Inferior parietal cortex (tissue), 1 donor: ENCODE results near the gene FRMD4A.

Source experiments
- DNase-seq: peaks from one replicate; pipeline ENCODE4 v3.0.0-alpha.2; 2016; ENCODE audit errors: extremely low spot score

Gene FRMD4A

GRCh38 chr10:14294347-14295059 lies 36.2 kb downstream of the FRMD4A start:
- DNase-seq, result no peak

GRCh38 chr10:14293526-14293925 lies 37.2 kb downstream of the FRMD4A start:
- DNase-seq, result no peak

- DNase-seq, result no peak
Measured at GRCh38 chr10:14291296-14291695, 39.4 kb downstream of the FRMD4A start.

GRCh38 chr10:14285941-14286560 lies 44.7 kb downstream of the FRMD4A start:
- no peak for DNase-seq

- DNase-seq, result no peak
Measured at GRCh38 chr10:14282276-14282675, 48.4 kb downstream of the FRMD4A start.

- no peak for DNase-seq
Measured at GRCh38 chr10:14278533-14278932, 52.2 kb downstream of the FRMD4A start.

GRCh38 chr10:14276210-14276609 lies 54.5 kb downstream of the FRMD4A start:
- peak; percentile 35 for DNase-seq

GRCh38 chr10:14271621-14272020 lies 59.1 kb downstream of the FRMD4A start:
- DNase-seq, result no peak

- no peak for DNase-seq
Measured at GRCh38 chr10:14270370-14270769, 60.4 kb downstream of the FRMD4A start.

- no peak for DNase-seq
Measured at GRCh38 chr10:14265709-14266108, 65.0 kb downstream of the FRMD4A start.

- no peak for DNase-seq
Measured at GRCh38 chr10:14262836-14263425, 67.8 kb downstream of the FRMD4A start.

GRCh38 chr10:14261336-14261735 lies 69.4 kb downstream of the FRMD4A start:
- DNase-seq, result no peak

GRCh38 chr10:14259696-14260566 lies 70.8 kb downstream of the FRMD4A start:
- no peak for DNase-seq

- no peak for DNase-seq
Measured at GRCh38 chr10:14254368-14254767, 76.4 kb downstream of the FRMD4A start.

- DNase-seq, result no peak
Measured at GRCh38 chr10:14253711-14254110, 77.0 kb downstream of the FRMD4A start.

GRCh38 chr10:14253079-14253478 lies 77.6 kb downstream of the FRMD4A start:
- DNase-seq, result no peak

- DNase-seq, result no peak
Measured at GRCh38 chr10:14250496-14251076, 80.1 kb downstream of the FRMD4A start.

GRCh38 chr10:14247377-14248116 lies 83.2 kb downstream of the FRMD4A start:
- DNase-seq, result no peak

GRCh38 chr10:14244801-14245211 lies 85.9 kb downstream of the FRMD4A start:
- no peak for DNase-seq

- no peak for DNase-seq
Measured at GRCh38 chr10:14244147-14244546, 86.6 kb downstream of the FRMD4A start.

- DNase-seq, result no peak
Measured at GRCh38 chr10:14243221-14243620, 87.5 kb downstream of the FRMD4A start.
